Stimulated activated naive CD8-positive, alpha-beta T cell treated with anti-CD3 and anti-CD28 coated beads, Interleukin-15, Interleukin-2, amounts not matched to agents 100 ng/mL and 50 ng/mL, for 24 hours (primary cell): Measurements from ENCODE around the gene CTDSP2.
A peak's percentile ranks its signal among the peaks of the same experiment; 100 is the strongest.
"Not testable (repeated sequence)": the region's sequence is repeated elsewhere in the genome, so short reads cannot be mapped to it uniquely, and the experiment has no call there.

Experiments used
- H3K27ac Mint-ChIP-seq: one replicate; pipeline ENCODE4 v1.8.0; 2021; ENCODE audit warnings: mild to moderate bottlenecking, mixed read lengths
- H3K27me3 Mint-ChIP-seq: one replicate; pipeline ENCODE4 v1.8.0; 2021; ENCODE audit warnings: mixed read lengths
- H3K36me3 Mint-ChIP-seq: one replicate; pipeline ENCODE4 v1.8.0; 2021; ENCODE audit warnings: low read depth, mixed read lengths
- H3K4me1 Mint-ChIP-seq: one replicate; pipeline ENCODE4 v1.8.0; 2021; ENCODE audit warnings: low read depth, mixed read lengths
- H3K4me3 Mint-ChIP-seq: one replicate; pipeline ENCODE4 v1.8.0; 2021; ENCODE audit warnings: mild to moderate bottlenecking, mixed read lengths
- H3K9me3 Mint-ChIP-seq: one replicate; pipeline ENCODE4 v1.8.0; 2021; ENCODE audit warnings: mixed read lengths

The CTDSP2 gene

GRCh38 chr12:57850854-57851430 is 4.4 kb upstream of the CTDSP2 start:
- H3K36me3 Mint-ChIP-seq, result no peaks in the 10 kb centered on the region
- peaks cover 48% of the 10 kb centered on the region for H3K4me1 Mint-ChIP-seq
- H3K27ac Mint-ChIP-seq, result no peak overlapping the region
- no peaks in the 10 kb centered on the region for H3K9me3 Mint-ChIP-seq
- no peak overlapping the region for H3K4me3 Mint-ChIP-seq
- H3K27me3 Mint-ChIP-seq, result peaks cover 23% of the 10 kb centered on the region

GRCh38 chr12:57849447-57849846 is 2.9 kb upstream of the CTDSP2 start:
- not testable (repeated sequence) for H3K9me3 Mint-ChIP-seq, H3K36me3 Mint-ChIP-seq, H3K4me3 Mint-ChIP-seq, H3K27ac Mint-ChIP-seq
- H3K4me1 Mint-ChIP-seq, result peaks cover 51% of the 10 kb centered on the region
- peaks cover 17% of the 10 kb centered on the region for H3K27me3 Mint-ChIP-seq

- no peak overlapping the region for H3K27ac Mint-ChIP-seq
- H3K9me3 Mint-ChIP-seq, result no peaks in the 10 kb centered on the region
- H3K4me1 Mint-ChIP-seq, result peaks cover 55% of the 10 kb centered on the region
These were observed 2.5 kb upstream of the CTDSP2 start for GRCh38 chr12:57849035-57849434.

GRCh38 chr12:57848208-57848607 is 1.7 kb upstream of the CTDSP2 start:
- H3K4me1 Mint-ChIP-seq, result peaks cover 56% of the 10 kb centered on the region
- peaks cover 15% of the 10 kb centered on the region for H3K27me3 Mint-ChIP-seq
- peak overlapping the region; percentile 30 for H3K4me3 Mint-ChIP-seq
- no peak overlapping the region for H3K27ac Mint-ChIP-seq
- no peaks in the 10 kb centered on the region for H3K9me3 Mint-ChIP-seq
- peaks cover 2% of the 10 kb centered on the region for H3K36me3 Mint-ChIP-seq

More at GRCh38 chr12:57849035-57849434, 2.5 kb upstream of the CTDSP2 start:
- no peaks in the 10 kb centered on the region for H3K36me3 Mint-ChIP-seq
- H3K4me3 Mint-ChIP-seq, result no peak overlapping the region
- H3K27me3 Mint-ChIP-seq, result peaks cover 17% of the 10 kb centered on the region

GRCh38 chr12:57846285-57846576 is 298 bp downstream of the CTDSP2 start:
- Mint-ChIP-seq H3K4me3 (peak overlapping the region; percentile 86), H3K9me3 (no peaks in the 10 kb centered on the region), H3K27ac (no peak overlapping the region), H3K27me3 (peaks cover 4% of the 10 kb centered on the region), H3K4me1 (peaks cover 61% of the 10 kb centered on the region), H3K36me3 (peaks cover 7% of the 10 kb centered on the region)

GRCh38 chr12:57845478-57846284 is 848 bp downstream of the CTDSP2 start:
- Mint-ChIP-seq H3K27me3 (no peaks in the 10 kb centered on the region), H3K9me3 (no peaks in the 10 kb centered on the region), H3K4me1 (peaks cover 61% of the 10 kb centered on the region), H3K27ac (peak overlapping the region; percentile 88), H3K4me3 (peak overlapping the region; percentile 86), H3K36me3 (peaks cover 7% of the 10 kb centered on the region)

GRCh38 chr12:57844709-57845477 is 1.6 kb downstream of the CTDSP2 start:
- Mint-ChIP-seq H3K27ac (peak overlapping the region; percentile 88), H3K9me3 (no peaks in the 10 kb centered on the region), H3K36me3 (peaks cover 7% of the 10 kb centered on the region), H3K27me3 (no peaks in the 10 kb centered on the region), H3K4me3 (peak overlapping the region; percentile 86), H3K4me1 (peaks cover 67% of the 10 kb centered on the region)

GRCh38 chr12:57842342-57843294 is 3.9 kb downstream of the CTDSP2 start:
- Mint-ChIP-seq H3K9me3 (no peaks in the 10 kb centered on the region), H3K27ac (peak overlapping the region; percentile 88), H3K4me1 (peaks cover 75% of the 10 kb centered on the region), H3K36me3 (peaks cover 7% of the 10 kb centered on the region), H3K27me3 (no peaks in the 10 kb centered on the region), H3K4me3 (peak overlapping the region; percentile 86)

GRCh38 chr12:57841445-57841844 is 5.1 kb downstream of the CTDSP2 start:
- Mint-ChIP-seq H3K4me1 (peaks cover 83% of the 10 kb centered on the region), H3K4me3 (no peak overlapping the region), H3K27me3 (no peaks in the 10 kb centered on the region), H3K36me3 (peaks cover 7% of the 10 kb centered on the region), H3K27ac (peak overlapping the region; percentile 69), H3K9me3 (no peaks in the 10 kb centered on the region)

GRCh38 chr12:57840726-57841125 is 5.8 kb downstream of the CTDSP2 start:
- H3K27me3 Mint-ChIP-seq, result no peaks in the 10 kb centered on the region
- no peak overlapping the region for H3K4me3 Mint-ChIP-seq
- peaks cover 90% of the 10 kb centered on the region for H3K4me1 Mint-ChIP-seq
- H3K27ac Mint-ChIP-seq, result peak overlapping the region; percentile 71
- peaks cover 7% of the 10 kb centered on the region for H3K36me3 Mint-ChIP-seq
- no peaks in the 10 kb centered on the region for H3K9me3 Mint-ChIP-seq

- Mint-ChIP-seq H3K27ac (peak overlapping the region; percentile 77), H3K27me3 (no peaks in the 10 kb centered on the region), H3K36me3 (peaks cover 7% of the 10 kb centered on the region), H3K4me3 (peak overlapping the region; percentile 62), H3K9me3 (no peaks in the 10 kb centered on the region), H3K4me1 (peaks cover 98% of the 10 kb centered on the region)
These were observed 6.5 kb downstream of the CTDSP2 start for GRCh38 chr12:57839996-57840395.

GRCh38 chr12:57838594-57839302 is 7.8 kb downstream of the CTDSP2 start:
- peak overlapping the region; percentile 62 for H3K4me3 Mint-ChIP-seq
- H3K27me3 Mint-ChIP-seq, result no peaks in the 10 kb centered on the region
- peaks cover 100% of the 10 kb centered on the region for H3K4me1 Mint-ChIP-seq
- H3K27ac Mint-ChIP-seq, result peak overlapping the region; percentile 77
- peaks cover 7% of the 10 kb centered on the region for H3K36me3 Mint-ChIP-seq
- no peaks in the 10 kb centered on the region for H3K9me3 Mint-ChIP-seq

GRCh38 chr12:57837864-57838562 is 8.5 kb downstream of the CTDSP2 start:
- no peaks in the 10 kb centered on the region for H3K27me3 Mint-ChIP-seq
- H3K4me1 Mint-ChIP-seq, result peaks cover 100% of the 10 kb centered on the region
- H3K9me3 Mint-ChIP-seq, result no peaks in the 10 kb centered on the region
- H3K36me3 Mint-ChIP-seq, result peaks cover 4% of the 10 kb centered on the region
- H3K27ac Mint-ChIP-seq, result peak overlapping the region; percentile 77
- H3K4me3 Mint-ChIP-seq, result peak overlapping the region; percentile 17
